GM21619 (cell line): ENCODE data around the gene FES.
"Not testable (repeated sequence)": the region's sequence is repeated elsewhere in the genome, so short reads cannot be mapped to it uniquely, and the experiment has no call there.

Experiments used
- ATAC-seq: cut with Tn5 transposase; IDR thresholded peaks from one replicate; pipeline ENCODE4 v1.9.1; 2021; ENCODE audit not compliant: unreplicated experiment

FES gene

DNA sequence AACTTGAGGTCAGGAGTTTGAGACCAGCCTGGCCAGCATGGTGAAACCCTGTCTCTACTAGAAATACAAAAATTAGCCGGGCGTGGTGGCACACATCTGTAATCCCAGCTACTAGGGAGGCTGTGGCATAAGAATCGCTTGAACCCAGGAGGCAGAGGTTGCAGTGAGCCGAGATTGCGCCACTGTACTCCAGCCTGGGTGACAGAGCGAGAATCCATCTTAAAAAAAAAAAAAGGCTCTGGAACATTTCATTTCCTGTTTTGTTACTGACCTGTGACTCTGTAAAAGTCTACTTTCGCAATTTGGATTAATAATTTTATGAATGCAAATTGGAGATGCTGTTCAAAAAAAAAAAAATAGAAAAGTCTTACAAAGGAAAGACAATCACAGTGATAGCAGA, 43.8 kb downstream of the FES start:
- ATAC-seq, result not testable (repeated sequence)

DNA sequence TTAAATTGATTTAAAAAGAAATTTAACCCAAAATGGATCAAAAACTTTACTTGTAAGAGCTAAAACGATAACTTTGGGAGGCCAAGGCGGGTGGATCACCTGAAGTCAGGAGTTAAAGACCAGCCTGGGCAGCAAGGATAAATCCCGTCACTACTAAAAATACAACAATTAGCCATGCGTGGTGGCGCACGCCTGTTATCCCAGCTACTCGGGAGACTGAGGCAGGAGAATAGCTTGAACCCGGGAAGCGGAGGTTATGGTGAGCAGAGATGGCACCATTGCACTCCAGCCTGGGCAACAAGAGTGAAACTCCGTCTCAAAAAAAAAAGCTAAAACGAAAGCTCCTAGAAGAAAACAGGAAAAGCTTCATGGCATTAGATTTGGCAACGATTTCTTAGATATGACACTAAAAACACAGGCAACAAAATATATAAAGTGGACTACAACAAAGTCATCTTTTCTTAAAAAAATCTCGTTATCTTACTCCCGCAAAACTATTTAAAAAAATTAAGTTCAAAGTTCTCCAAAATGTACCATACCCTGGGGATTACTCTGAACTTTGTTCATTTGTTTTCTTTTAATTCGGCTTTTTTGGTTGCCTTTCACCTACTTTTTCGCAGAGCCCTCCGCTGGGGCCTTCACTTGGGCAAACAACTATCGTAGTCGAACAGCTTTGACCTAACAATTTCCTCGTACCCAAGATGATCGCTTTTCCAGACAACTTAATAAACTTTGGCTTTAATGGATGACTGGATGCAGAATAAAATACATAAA, 45.1 kb downstream of the FES start:
- peak; percentile 0 for ATAC-seq

DNA sequence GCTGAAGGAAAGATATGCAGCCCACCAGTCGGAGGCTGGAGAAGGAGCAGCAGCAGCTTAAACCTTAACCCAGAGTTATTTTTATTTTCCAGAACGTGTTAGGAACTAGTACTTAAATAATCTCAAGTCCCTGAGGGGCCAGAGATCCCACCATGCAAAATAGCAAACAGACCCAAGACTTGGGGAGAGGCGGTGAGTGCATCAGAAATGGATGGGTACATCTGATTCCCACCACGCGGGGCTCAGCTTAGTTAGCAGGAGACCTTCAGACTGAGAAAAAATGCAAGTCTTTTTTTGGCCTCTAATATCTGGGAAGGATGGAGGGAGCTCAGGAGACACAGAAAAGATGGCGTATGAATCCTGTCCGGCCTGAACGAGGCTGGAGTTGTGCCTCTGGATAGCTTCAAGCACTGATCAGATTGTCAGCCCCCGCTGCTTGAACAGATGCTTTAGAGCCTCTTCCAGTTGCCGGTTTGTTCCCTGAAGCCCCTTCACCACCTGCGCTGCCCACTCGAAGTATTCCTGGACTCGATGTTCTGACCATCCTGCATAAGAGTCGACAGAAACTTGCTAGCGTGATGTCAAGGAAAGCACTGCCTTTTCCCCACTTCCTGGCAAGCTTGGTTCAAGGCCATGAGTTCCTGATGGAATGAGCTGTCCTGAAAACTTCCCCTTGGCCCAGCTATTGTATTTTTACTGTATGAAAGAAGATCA, 46.7 kb downstream of the FES start:
- ATAC-seq, result no peak

DNA sequence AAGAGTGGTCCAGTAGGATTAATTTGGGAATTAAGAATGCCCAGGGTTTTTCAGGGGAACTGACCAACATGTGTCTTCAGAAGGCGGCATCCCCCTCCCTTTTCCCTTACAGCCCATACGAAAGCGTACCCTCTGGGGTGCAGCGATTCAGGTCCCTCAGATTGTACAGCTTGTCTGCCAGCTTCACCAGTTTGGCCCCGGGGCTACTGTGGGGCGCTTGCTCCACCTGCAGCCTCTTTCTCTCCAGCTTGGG, 47.2 kb downstream of the FES start:
- ATAC-seq, result no peak

DNA sequence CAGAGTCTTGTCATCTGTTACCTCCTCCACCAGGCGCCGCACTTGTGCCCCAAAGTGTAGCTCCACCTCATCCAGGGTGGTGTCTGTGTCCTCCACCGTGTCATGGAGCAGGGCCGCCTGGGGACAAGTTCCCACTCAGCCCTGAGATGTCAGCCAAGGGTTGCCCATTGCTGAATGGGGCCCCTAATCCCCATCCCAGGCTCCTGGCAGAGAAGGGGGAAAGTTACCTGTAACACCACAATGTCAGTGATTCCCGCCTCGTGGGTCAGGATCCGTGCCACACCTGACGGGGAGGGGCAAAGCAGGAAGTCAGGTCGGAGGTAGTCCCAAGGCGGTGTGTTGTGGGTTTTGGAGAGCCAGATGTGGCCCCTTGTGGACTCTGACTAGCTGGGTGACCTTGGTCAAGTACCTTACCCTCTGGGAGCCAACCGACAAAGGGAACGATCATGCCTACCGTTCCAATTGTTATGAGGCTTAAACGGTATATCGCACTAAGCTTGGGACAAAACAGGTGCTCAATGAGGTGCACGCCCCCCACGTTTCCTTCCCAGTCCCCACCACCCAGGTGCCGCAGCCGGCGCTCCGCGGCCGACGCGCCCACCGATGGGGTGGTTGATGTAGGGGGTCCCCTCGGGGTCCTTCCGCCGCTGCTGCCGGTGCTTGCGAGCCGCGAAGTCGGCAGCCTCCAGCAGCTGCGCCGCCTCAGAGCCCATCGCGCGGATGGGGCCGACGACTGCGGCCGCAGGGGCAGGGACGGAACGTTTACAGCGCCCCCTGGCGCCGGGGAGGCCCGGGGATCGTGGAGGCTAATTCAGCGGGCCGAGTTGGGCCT, 47.7 kb downstream of the FES start, which contains the start of gene HDDC3:
Gene HDDC3, minus strand, starts transcription at position 722 of the 832 bp plus-strand sequence. Its CDS starts 9 bp downstream, at position 713.
- ATAC-seq, result peak; percentile 42

DNA sequence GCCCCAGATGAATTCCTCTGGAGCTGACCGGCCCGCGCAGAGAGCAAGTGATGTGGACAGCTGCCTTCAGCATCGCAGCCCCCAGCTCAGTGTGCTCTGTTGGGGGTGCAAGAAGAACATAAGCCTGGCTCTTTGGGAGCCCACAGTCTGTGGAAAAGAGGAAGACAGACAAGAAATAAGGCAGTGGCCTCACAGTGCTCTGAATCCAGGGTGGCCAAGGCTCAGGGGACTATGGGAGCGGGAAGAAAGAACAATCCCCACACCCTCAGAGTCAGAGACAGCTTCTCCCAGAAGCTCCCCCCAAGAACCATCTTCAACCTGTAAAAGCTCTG, 48.3 kb downstream of the FES start:
- no peak for ATAC-seq

DNA sequence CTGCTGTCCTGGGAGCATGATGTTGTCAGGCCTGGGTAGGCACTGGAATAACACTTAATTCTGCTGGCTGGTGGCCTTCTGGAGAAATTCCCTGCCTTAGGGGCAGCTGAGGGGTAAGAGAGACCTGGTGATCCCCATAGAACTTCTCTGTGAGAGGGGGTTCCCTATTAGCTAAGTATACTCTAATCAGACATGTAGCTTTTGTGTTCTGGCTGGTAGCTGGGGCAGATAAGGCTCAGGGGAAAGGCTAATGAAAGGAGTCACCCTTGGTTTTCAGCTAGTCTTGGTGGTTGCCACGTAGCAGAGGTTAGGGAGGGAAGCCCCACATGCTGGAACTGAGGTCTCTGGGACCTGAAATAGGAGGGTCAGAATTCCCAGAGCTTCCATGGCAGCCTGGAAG, 49.0 kb downstream of the FES start:
- no peak for ATAC-seq

DNA sequence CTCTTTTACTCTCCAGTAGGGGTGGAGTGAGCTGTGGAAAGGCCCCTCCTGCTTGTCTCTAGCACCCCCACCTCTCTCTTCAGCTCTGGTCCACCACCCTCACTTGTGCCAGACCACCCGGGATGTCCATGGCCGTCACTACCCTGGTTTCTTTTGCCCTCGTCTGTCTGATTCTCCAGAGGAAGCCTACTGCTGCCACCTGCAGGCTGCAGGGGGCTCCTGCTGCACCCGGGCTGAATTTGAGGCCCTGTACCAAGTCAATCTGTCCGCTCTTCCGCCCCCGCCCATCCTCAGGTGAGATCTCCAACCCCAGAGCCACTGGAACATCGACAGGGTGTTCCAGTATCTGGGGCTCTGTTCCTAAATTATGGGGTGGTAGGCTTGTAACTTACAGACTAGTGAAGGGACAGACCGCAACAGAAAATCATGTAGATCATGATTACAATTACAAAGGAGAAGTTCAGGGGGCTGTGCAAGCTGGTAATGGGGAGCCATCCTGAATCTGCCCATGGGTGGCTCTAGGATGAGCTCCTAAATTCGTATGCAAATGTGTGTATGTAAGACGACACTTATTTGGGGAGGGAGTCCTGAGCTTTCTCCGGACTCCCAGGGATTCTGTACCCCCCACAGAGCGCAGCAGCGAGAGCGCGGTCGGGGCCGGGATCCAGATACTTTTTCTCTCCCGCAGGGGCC, 50.1 kb downstream of the FES start:
- peak; percentile 27 for ATAC-seq

DNA sequence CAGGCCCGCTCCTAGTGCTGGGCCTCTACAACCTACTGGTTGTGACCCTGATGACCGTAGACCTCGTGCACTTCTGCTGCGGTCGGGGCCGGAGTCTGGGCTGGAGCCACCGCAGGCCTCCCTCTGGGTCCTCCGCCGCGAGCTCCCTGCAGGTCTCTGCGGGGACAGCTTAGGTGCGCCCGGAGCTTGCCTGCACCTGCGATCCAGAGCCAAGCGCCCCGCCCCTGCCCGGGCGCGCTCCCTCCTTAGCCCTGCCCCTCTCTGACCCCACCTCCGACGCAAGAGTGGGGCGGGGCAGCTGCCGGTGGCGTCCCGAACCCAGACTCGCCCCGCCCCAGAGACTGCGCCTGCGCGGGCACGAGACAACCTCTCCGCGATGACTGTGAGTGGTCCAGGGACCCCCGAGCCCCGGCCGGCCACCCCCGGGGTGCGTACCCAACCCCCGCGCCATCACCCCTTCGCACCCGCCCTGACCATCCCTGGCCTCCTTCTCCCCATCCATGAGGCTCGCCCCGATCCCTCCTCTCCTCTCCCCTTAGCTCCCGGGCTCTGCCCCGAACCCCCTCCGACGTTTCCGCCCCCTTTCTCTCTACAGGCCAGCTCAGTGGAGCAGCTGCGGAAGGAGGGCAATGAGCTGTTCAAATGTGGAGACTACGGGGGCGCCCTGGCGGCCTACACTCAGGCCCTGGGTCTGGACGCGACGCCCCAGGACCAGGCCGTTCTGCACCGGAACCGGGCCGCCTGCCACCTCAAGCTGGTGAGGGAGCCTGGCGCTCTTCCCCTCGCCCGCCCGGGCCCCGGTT, 50.8 kb downstream of the FES start, which contains the start of gene UNC45A:
Gene UNC45A, plus strand, starts transcription at position 337 of the 803 bp plus-strand sequence. Its CDS starts 40 bp downstream, at position 377.
- ATAC-seq, result peak; percentile 48

DNA sequence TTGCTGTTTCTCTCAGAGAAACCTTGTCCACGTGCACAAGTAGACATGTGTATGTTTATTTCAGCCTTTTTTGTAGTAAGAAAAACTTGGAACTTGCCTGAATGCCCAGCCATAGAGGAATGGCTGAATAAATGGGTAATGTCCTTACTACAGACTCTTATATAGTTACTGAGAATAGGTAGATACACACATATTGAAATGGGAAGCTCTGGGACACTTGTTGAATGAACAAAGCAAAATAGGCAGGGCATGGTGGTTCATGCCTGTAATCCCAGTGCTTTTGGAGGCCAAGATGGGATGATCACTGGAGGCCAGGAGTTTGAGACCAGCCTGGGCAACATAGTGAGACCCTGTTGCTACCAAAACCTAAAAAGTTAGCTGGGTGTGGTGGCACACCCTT, 52.5 kb downstream of the FES start:
- no peak for ATAC-seq

DNA sequence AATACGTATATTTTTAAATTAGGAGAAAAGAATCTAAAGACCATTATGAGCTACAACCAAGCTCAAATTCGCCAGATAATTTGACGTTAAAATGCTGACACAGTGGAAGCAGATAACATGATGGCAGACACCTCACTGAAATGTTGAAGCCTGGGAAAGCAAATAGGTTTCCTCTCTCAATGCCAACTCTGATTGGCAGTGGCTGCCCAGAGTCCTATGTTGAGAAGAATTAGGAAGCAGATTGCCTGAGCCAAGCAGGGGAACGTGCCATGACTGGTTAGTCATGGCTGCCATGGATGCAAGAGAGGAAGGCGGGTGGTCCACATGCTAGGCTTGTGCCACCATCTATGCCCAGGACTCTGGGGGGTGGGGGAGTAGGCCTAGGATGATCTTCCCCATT, 54.0 kb downstream of the FES start:
- no peak for ATAC-seq

DNA sequence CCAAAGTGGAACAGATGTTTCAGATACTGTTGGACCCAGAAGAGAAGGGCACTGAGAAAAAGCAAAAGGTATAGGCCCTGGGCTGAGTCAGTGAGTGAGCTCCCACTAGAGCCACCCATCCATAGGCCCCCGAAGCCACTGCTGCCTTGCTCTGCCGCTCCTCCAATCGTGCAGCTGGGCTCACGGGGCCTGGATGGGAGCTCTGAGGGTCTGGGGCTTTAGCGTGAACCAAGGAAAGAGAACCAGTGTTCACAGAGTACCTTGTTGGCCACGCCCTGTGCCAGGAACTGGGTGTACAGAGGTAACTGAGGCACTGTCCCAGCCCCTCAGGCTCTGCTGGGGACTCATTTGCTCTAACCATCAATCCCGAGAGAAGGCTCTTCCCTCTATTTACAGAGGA, 55.5 kb downstream of the FES start:
- no peak for ATAC-seq

DNA sequence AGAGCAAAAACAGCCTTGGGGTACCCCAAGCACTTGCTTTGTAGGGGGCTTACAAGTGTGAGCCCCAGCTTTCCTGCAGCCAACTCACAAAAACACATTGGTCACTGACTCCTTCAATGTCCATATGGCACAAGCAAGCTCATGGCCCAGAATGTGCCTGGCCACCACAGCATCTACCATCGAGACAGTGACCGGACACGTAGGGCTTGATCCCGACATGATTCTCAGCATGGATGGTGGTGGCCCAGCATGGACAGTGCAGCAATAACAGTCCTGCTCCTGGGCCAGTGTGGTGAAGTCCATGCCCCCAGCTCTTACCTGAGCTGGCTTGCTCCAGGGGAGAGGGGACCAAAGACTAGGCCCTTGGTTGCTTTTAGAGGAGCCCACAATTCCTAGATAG, 56.7 kb downstream of the FES start:
- ATAC-seq, result no peak

DNA sequence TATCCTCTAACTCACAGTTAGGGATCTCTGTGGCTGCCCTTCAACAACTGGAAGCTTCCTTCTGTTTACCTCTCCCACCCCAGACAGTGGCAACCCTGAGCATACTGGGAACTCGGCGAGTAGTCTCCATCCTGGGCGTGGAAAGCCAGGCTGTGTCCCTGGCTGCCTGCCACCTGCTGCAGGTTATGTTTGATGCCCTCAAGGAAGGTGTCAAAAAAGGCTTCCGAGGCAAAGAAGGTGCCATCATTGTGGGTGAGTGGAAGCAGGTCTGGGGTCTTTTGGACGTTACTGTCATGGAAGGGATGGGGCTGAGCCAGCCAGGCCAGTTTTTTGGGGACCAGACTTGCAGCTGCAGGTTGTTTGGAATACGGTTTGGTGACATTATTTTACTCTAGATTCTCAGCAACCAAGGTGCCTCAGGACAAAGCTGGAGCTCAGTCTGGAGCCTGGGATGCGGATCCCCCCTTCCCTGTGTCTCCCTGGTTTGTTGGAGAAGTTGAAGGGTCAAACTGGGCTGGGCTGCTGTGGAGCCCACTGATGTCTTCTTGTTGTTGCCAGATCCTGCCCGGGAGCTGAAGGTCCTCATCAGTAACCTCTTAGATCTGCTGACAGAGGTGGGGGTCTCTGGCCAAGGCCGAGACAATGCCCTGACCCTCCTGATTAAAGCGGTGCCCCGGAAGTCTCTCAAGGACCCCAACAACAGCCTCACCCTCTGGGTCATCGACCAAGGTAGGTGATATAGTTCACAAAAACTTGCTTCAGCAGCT, 58.2 kb downstream of the FES start:
- no peak for ATAC-seq

DNA sequence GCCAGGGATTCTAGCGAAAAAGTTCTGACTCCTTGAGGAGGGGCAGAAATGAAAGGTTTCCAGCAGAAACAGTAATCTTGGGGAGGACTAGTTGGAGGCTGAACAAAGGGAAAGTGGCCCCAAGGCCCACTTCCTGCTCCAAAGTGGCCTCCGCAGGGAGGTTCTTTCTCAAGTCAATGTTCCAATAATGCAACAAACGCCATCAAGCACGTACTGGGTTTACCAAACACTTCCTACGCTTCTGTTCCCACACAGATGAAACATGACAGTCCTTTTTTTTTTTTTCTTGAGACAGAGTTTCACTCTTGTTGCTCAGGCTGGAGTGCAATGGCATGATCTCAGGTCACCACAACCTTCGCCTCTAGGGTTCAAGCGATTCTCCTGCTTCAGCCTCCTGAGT, 60.8 kb downstream of the FES start:
- no peak for ATAC-seq
